ENCODE results near the gene GIT2.

DNA sequence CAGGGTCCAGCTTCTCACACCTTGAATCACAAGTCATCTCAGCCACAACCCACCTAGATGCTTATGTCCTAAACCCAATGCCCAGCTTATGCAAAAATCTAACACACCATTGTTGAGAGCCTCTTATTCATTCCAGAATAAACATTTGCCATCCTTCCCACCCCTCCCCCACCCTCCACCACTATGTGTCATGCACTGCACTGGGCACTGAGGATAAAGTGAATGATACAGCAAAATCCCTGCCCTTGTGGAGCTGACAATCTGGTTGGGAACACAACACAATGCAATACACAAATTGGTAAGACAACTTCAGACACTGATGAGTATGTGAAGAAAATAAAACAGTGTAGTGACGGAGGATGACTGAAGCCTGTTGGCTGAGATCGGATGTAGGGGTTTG is 114.4 kb downstream of the GIT2 start:
- TF ChIP-seq, protein P1, sequence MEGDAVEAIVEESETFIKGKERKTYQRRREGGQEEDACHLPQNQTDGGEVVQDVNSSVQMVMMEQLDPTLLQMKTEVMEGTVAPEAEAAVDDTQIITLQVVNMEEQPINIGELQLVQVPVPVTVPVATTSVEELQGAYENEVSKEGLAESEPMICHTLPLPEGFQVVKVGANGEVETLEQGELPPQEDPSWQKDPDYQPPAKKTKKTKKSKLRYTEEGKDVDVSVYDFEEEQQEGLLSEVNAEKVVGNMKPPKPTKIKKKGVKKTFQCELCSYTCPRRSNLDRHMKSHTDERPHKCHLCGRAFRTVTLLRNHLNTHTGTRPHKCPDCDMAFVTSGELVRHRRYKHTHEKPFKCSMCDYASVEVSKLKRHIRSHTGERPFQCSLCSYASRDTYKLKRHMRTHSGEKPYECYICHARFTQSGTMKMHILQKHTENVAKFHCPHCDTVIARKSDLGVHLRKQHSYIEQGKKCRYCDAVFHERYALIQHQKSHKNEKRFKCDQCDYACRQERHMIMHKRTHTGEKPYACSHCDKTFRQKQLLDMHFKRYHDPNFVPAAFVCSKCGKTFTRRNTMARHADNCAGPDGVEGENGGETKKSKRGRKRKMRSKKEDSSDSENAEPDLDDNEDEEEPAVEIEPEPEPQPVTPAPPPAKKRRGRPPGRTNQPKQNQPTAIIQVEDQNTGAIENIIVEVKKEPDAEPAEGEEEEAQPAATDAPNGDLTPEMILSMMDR (IDR thresholded peaks at IDR 0.05) = no peak
- TF ChIP-seq POLR2A (IDR thresholded peaks at IDR 0.05) = no peak
